SK-N-SH treated with all-trans-retinoic acid at 6 μM for 48 hours (cell line): ENCODE measurements around the gene TDRKH.

Experiments
- ARNTL ChIP-seq: fragments of 450-650 bp; formaldehyde crosslinking; IDR thresholded peaks from 2 replicates; pipeline ENCODE4 v1.5.0; 2020; ENCODE audit warnings: low read depth, mild to moderate bottlenecking, moderate library complexity, borderline replicate concordance
- ESRRG ChIP-seq: fragments of 250-450 bp; sonication (Bioruptor Pico); IDR thresholded peaks from 2 replicates; pipeline ENCODE4 v1.6.1; 2021; ENCODE audit warnings: mild to moderate bottlenecking
- SNAI2 ChIP-seq: fragments of 250-450 bp; sonication (Bioruptor Pico); IDR thresholded peaks from 2 replicates; pipeline ENCODE4 v1.5.0; 2020; ENCODE audit warnings: mild to moderate bottlenecking, moderate library complexity
- TCF4 ChIP-seq: fragments of 250-450 bp; sonication (Bioruptor Pico); IDR thresholded peaks from 2 replicates; pipeline ENCODE4 v1.8.0; 2021; ENCODE audit warnings: mild to moderate bottlenecking, moderate library complexity, borderline replicate concordance
- TF ChIP-seq, protein P1 (sequence below): fragments of 250-450 bp; sonication (Bioruptor Pico); IDR thresholded peaks from 2 replicates; pipeline ENCODE4 v1.5.0; 2020; ENCODE audit warnings: mild to moderate bottlenecking, moderate library complexity

DNA sequence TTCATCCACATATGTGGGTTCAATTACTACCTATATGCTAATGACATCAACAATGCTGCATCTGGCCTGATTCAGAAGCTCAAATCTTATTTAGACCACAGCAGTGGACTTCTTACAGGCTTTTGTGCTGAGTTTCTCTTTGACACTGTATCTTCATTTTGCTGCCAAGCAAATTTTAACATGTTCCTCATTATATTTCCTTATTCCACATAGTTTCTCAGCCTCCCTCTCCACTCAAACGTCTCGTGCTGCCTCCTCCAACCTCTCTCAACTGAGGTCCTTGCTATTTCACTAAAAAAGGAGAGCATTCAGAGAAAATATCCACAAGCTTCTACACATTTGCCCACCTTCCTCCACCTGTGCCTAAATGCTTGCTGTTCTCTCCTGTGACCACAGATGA lies 6.5 kb downstream of the TDRKH start:
- TF ChIP-seq TCF4 (CRISPR knock-in tag) (no peak), ESRRG (no peak), ARNTL (no peak), SNAI2 (CRISPR knock-in tag) (no peak)
- TF ChIP-seq, protein P1, sequence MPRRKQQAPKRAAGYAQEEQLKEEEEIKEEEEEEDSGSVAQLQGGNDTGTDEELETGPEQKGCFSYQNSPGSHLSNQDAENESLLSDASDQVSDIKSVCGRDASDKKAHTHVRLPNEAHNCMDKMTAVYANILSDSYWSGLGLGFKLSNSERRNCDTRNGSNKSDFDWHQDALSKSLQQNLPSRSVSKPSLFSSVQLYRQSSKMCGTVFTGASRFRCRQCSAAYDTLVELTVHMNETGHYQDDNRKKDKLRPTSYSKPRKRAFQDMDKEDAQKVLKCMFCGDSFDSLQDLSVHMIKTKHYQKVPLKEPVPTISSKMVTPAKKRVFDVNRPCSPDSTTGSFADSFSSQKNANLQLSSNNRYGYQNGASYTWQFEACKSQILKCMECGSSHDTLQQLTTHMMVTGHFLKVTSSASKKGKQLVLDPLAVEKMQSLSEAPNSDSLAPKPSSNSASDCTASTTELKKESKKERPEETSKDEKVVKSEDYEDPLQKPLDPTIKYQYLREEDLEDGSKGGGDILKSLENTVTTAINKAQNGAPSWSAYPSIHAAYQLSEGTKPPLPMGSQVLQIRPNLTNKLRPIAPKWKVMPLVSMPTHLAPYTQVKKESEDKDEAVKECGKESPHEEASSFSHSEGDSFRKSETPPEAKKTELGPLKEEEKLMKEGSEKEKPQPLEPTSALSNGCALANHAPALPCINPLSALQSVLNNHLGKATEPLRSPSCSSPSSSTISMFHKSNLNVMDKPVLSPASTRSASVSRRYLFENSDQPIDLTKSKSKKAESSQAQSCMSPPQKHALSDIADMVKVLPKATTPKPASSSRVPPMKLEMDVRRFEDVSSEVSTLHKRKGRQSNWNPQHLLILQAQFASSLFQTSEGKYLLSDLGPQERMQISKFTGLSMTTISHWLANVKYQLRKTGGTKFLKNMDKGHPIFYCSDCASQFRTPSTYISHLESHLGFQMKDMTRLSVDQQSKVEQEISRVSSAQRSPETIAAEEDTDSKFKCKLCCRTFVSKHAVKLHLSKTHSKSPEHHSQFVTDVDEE (CRISPR knock-in tag), result no peak
